Left colon (tissue), 2 donors: ENCODE results near the gene DESI1. TPM values are rescaled to one million over a fixed set of nuclear protein-coding genes. Genes with fewer than 3 reads are reported as not detected.
"Not testable (repeated sequence)": the region's sequence is repeated elsewhere in the genome, so short reads cannot be mapped to it uniquely, and the experiment has no call there.

Experiments
- ATAC-seq: fragments of 200-7000 bp; cut with Tn5 transposase; one replicate; pipeline ENCODE4 v1.9.1; 2020; ENCODE audit warnings: mild to moderate bottlenecking, moderate library complexity
- DNase-seq, 2 donors: peaks; one replicate each; pipeline ENCODE4 v3.0.0-alpha.2; 2020
- intact Hi-C, 2 donors: fragments of 100-400 bp; cut with DNase I in 1 of 2; cut with micrococcal nuclease in 1 of 2; formaldehyde crosslinking; loops; one replicate each; pipeline versions ENCODE4 v1.11.2 to v1.14.0; 2022; cut with DNase I, micrococcal nuclease
- total RNA-seq, 2 donors: library from RNA; stranded (reverse); fragmentation: NEBNext Ultra II Directional; extraction: Animal tissue kit (Norgen Biotek cat#: 25700); gene quantifications; one replicate each; pipeline ENCODE4 v1.2.1, GENCODE V29; 2021
- donor health status: DM: no; HTN: no; CAD: no.
- donor health status: DM: yes; HTN: yes; CAD: no.

DESI1 gene
- total RNA-seq, 2 donors from 2014 or later: 24.5 to 25.2 TPM

GRCh38 chr22:41596776-41597634, 23.8 kb downstream of the DESI1 start:
- peak; percentile 44 to 69 for DNase-seq
- peak; percentile 95 for ATAC-seq
- intact Hi-C loops: loop anchor here in 1 of 2 donors (10.0 kb wide), 1 partner anchor 62 kb away; no protein-coding TSS in a partner anchor

GRCh38 chr22:41595703-41596102, 25.1 kb downstream of the DESI1 start:
- intact Hi-C loops: loop anchor here in 1 of 2 donors (10.0 kb wide), 1 partner anchor 61 kb away; no protein-coding TSS in a partner anchor
- DNase-seq: no peak
- ATAC-seq: no peak

GRCh38 chr22:41593336-41593960, 27.4 kb downstream of the DESI1 start:
- not testable (repeated sequence) for ATAC-seq, DNase-seq
- intact Hi-C loops: loop anchor here in 1 of 2 donors (10.0 kb wide), 1 partner anchor 59 kb away; no protein-coding TSS in a partner anchor

- ATAC-seq (peak; percentile 85), DNase-seq (peak; percentile 100)
- intact Hi-C loops: loop anchor here in 1 of 2 donors (10.0 kb wide), 1 partner anchor 55 kb away; no protein-coding TSS in a partner anchor
These were observed 31.2 kb downstream of the DESI1 start, which contains the start of gene PMM1 for GRCh38 chr22:41589391-41590241. Gene PMM1, minus strand, starts transcription at chr22:41589840. Its CDS starts 35 bp downstream, at chr22:41589805.

GRCh38 chr22:41587347-41587723, 33.5 kb downstream of the DESI1 start:
- no peak for DNase-seq
- ATAC-seq: no peak
- intact Hi-C loops: no loop called here

- DNase-seq: no peak
- intact Hi-C loops: no loop called here
- no peak for ATAC-seq
These were observed 34.9 kb downstream of the DESI1 start for GRCh38 chr22:41585898-41586297.

GRCh38 chr22:41584881-41585280, 36.0 kb downstream of the DESI1 start:
- ATAC-seq (no peak), DNase-seq (no peak)
- intact Hi-C loops: no loop called here

GRCh38 chr22:41582694-41583093, 38.1 kb downstream of the DESI1 start:
- ATAC-seq (no peak), DNase-seq (no peak)
- intact Hi-C loops: no loop called here

GRCh38 chr22:41579997-41580355, 40.9 kb downstream of the DESI1 start:
- no peak for DNase-seq
- intact Hi-C loops: no loop called here
- no peak for ATAC-seq

GRCh38 chr22:41579297-41579996, 41.4 kb downstream of the DESI1 start:
- intact Hi-C loops: no loop called here
- no peak for ATAC-seq
- no peak for DNase-seq

GRCh38 chr22:41578818-41579217, 42.0 kb downstream of the DESI1 start:
- DNase-seq (no peak), ATAC-seq (no peak)
- intact Hi-C loops: no loop called here

GRCh38 chr22:41578114-41578513, 42.7 kb downstream of the DESI1 start:
- ATAC-seq (no peak), DNase-seq (no peak)
- intact Hi-C loops: no loop called here

GRCh38 chr22:41576877-41577276, 44.0 kb downstream of the DESI1 start:
- peak; percentile 66 for ATAC-seq
- intact Hi-C loops: no loop called here
- DNase-seq: peak; percentile 35 to 56

GRCh38 chr22:41575533-41575932, 45.3 kb downstream of the DESI1 start:
- intact Hi-C loops: no loop called here
- ATAC-seq (no peak), DNase-seq (no peak)

GRCh38 chr22:41574847-41575381, 45.9 kb downstream of the DESI1 start:
- intact Hi-C loops: no loop called here
- ATAC-seq: peak; percentile 24

GRCh38 chr22:41573677-41574076, 47.2 kb downstream of the DESI1 start:
- intact Hi-C loops: no loop called here
- DNase-seq: no peak
- ATAC-seq: no peak

More at GRCh38 chr22:41574847-41575381, 45.9 kb downstream of the DESI1 start:
- peak; percentile 47 to 58 for DNase-seq

- DNase-seq, ATAC-seq, intact Hi-C loops: not testable (repeated sequence)
These were observed 48.5 kb downstream of the DESI1 start for GRCh38 chr22:41572305-41572704.

GRCh38 chr22:41571786-41572185, 49.1 kb downstream of the DESI1 start:
- DNase-seq (no peak), ATAC-seq (no peak)
- intact Hi-C loops: no loop called here
